ENCODE results near the gene FXR1.

Gene FXR1

GRCh38 chr3:180962530-180962929 is 50.1 kb downstream of the FXR1 start:
- TF ChIP-seq, protein P1, sequence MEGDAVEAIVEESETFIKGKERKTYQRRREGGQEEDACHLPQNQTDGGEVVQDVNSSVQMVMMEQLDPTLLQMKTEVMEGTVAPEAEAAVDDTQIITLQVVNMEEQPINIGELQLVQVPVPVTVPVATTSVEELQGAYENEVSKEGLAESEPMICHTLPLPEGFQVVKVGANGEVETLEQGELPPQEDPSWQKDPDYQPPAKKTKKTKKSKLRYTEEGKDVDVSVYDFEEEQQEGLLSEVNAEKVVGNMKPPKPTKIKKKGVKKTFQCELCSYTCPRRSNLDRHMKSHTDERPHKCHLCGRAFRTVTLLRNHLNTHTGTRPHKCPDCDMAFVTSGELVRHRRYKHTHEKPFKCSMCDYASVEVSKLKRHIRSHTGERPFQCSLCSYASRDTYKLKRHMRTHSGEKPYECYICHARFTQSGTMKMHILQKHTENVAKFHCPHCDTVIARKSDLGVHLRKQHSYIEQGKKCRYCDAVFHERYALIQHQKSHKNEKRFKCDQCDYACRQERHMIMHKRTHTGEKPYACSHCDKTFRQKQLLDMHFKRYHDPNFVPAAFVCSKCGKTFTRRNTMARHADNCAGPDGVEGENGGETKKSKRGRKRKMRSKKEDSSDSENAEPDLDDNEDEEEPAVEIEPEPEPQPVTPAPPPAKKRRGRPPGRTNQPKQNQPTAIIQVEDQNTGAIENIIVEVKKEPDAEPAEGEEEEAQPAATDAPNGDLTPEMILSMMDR (IDR thresholded peaks at IDR 0.05; ENCODE audit: low read depth, low read length, missing control alignments), result no peak
- H3K4me3 ChIP-seq (ENCODE audit: low read depth, low read length), result no peak overlapping the region
- no peak for DNase-seq (ENCODE audit: low read depth)

DNA sequence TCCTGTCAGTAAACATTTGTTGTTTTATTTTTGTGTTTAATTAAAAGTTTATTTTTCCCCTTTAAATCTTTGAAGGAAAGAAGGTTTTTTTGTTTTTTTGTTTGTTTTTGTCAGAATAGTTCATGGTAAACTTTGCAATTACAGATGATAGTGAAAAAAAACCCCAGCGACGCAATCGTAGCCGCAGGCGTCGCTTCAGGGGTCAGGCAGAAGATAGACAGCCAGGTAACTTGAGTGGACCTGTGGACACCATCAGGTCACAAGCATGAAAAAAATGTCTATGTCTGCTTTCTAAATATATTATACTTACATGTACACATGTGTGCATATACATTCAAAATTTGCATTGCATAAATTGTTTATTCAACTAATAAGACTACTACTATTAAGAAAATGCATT is 58.5 kb downstream of the FXR1 start:
- TF ChIP-seq, protein P1 (IDR thresholded peaks at IDR 0.05; ENCODE audit: low read depth, low read length, missing control alignments), result no peak
- no peak overlapping the region for H3K4me3 ChIP-seq (ENCODE audit: low read depth, low read length)
- DNase-seq (ENCODE audit: low read depth), result no peak

- TF ChIP-seq, protein P1 (IDR thresholded peaks at IDR 0.05; ENCODE audit: low read depth, low read length, missing control alignments), result no peak
- H3K4me3 ChIP-seq (ENCODE audit: low read depth, low read length), result no peak overlapping the region
- DNase-seq (ENCODE audit: low read depth), result no peak
Observed at GRCh38 chr3:180973543-180973942, 61.1 kb downstream of the FXR1 start.

DNA sequence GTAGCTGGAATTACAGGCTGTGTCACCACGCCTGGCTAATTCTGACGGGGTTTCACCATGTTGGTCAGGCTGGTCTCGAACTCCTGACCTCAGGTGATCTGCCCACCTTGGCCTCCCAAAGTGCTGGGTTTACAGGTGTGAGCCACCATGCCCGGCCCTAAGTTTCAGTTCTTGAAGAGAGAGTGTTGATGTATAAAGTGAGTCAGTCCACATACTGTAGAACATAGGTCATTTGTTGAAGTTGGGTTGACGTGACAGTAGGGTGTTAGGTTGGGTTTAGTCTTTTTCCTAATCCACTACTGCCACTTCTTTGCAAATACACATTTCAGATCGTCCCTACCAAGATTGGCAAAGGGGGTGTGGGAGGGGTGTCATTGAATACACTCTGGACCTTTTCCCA is 61.8 kb downstream of the FXR1 start:
- DNase-seq (ENCODE audit: low read depth), result no peak
- TF ChIP-seq, protein P1 (IDR thresholded peaks at IDR 0.05; ENCODE audit: low read depth, low read length, missing control alignments), result no peak
- H3K4me3 ChIP-seq (ENCODE audit: low read depth, low read length), result no peak overlapping the region

DNA sequence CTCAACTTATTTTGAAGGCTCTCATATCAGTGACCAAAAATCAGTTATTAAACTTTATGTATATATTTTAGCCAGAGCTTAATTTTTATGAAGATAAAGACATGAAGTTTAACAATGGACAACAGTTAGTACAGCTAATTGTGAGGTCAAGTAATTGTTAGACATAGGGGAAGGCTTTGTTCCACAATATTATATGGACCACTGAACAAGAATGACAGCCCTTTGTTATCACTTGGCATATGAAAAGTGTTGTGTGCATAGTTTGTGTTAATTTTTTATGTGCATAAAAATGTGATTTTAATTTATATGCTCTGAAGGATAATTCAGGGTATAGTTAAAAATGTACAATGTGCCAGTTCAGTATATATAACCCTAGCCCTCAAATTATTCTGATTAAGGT is 65.0 kb downstream of the FXR1 start:
- H3K4me3 ChIP-seq (ENCODE audit: low read depth, low read length), result no peak overlapping the region
- TF ChIP-seq, protein P1 (IDR thresholded peaks at IDR 0.05; ENCODE audit: low read depth, low read length, missing control alignments), result no peak
- no peak for DNase-seq (ENCODE audit: low read depth)

- H3K4me3 ChIP-seq (ENCODE audit: low read depth, low read length), result no peak overlapping the region
- TF ChIP-seq, protein P1 (IDR thresholded peaks at IDR 0.05; ENCODE audit: low read depth, low read length, missing control alignments), result no peak
Observed at GRCh38 chr3:180979961-180980360, 67.5 kb downstream of the FXR1 start.

DNA sequence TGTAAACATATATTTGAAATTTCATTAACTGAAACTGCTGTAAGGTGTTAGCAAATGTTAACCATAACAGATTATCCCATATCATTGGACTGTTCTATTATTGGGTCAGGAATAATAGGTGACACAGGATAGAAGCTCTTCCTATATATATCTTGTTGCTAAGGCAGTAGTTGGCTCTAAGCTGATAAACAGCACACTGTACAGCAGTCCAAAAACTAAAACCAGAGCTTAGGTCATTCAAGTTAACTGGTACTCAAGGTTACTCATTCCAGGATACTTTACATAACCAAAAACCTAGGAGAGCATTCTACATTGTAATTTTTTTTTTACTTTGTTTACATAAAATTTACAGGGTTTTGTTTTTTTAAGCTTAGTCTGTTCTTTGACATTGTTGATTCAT is 68.1 kb downstream of the FXR1 start:
- no peak for DNase-seq (ENCODE audit: low read depth)
- TF ChIP-seq, protein P1 (IDR thresholded peaks at IDR 0.05; ENCODE audit: low read depth, low read length, missing control alignments), result no peak
- no peak overlapping the region for H3K4me3 ChIP-seq (ENCODE audit: low read depth, low read length)

More at GRCh38 chr3:180979961-180980360, 67.5 kb downstream of the FXR1 start:
- DNase-seq (ENCODE audit: low read depth), result no peak
